ENCODE data around the gene POU2F3.

- TF ChIP-seq, protein P1, sequence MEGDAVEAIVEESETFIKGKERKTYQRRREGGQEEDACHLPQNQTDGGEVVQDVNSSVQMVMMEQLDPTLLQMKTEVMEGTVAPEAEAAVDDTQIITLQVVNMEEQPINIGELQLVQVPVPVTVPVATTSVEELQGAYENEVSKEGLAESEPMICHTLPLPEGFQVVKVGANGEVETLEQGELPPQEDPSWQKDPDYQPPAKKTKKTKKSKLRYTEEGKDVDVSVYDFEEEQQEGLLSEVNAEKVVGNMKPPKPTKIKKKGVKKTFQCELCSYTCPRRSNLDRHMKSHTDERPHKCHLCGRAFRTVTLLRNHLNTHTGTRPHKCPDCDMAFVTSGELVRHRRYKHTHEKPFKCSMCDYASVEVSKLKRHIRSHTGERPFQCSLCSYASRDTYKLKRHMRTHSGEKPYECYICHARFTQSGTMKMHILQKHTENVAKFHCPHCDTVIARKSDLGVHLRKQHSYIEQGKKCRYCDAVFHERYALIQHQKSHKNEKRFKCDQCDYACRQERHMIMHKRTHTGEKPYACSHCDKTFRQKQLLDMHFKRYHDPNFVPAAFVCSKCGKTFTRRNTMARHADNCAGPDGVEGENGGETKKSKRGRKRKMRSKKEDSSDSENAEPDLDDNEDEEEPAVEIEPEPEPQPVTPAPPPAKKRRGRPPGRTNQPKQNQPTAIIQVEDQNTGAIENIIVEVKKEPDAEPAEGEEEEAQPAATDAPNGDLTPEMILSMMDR (IDR thresholded peaks at IDR 0.05) = no peak
- TF ChIP-seq POLR2A (IDR thresholded peaks at IDR 0.05) = no peak
- TF ChIP-seq EP300 (IDR thresholded peaks at IDR 0.05) = no peak
Observed at GRCh38 chr11:120317689-120318480, 77.9 kb downstream of the POU2F3 start.
